ENCODE measurements around the gene SUSD2. TPM values are rescaled to one million over a fixed set of nuclear protein-coding genes. Genes with fewer than 3 reads are reported as not detected.

SUSD2 gene
- polyA plus RNA-seq, 1 experiment, result 5.2 TPM

DNA sequence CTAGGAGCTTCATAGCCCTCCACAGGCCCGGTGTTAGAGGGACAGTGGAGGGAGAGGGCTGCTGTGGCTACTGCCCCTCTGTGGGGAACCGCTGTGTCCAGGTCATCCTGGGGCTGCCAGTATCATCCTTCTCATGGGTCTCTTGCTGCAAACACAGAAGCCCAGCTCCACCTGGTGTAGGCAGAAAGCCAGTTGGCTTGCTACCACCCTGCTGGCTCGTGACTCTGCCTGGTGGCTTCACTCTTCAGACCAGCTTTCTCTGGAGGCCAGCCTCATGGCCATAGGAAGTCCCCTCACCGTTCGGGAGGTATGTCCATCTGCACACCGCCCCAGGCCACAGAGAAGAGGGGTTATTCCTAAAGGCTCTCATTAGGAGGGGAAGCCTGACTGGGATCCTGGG is 19.4 kb upstream of the SUSD2 start:
- TF ChIP-seq, protein P1, sequence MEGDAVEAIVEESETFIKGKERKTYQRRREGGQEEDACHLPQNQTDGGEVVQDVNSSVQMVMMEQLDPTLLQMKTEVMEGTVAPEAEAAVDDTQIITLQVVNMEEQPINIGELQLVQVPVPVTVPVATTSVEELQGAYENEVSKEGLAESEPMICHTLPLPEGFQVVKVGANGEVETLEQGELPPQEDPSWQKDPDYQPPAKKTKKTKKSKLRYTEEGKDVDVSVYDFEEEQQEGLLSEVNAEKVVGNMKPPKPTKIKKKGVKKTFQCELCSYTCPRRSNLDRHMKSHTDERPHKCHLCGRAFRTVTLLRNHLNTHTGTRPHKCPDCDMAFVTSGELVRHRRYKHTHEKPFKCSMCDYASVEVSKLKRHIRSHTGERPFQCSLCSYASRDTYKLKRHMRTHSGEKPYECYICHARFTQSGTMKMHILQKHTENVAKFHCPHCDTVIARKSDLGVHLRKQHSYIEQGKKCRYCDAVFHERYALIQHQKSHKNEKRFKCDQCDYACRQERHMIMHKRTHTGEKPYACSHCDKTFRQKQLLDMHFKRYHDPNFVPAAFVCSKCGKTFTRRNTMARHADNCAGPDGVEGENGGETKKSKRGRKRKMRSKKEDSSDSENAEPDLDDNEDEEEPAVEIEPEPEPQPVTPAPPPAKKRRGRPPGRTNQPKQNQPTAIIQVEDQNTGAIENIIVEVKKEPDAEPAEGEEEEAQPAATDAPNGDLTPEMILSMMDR (IDR thresholded peaks at IDR 0.05; ENCODE audit: insufficient read depth, low read depth, low read length), result no peak
- peaks cover 27% of the 10 kb centered on the region for H3K36me3 ChIP-seq (ENCODE audit: control insufficient read depth, insufficient read depth, low read length)
- ChIA-PET POLR2A (no interaction called here), CTCF (interaction anchor here (1.1 kb wide), 1 partner anchor 13 kb away, joined by 4 read pairs; no protein-coding TSS in a partner anchor)
- DNase-seq (ENCODE audit: low read depth), result no peak
- no peak overlapping the region for H3K4me3 ChIP-seq (ENCODE audit: low read depth, low read length)
- no peaks in the 10 kb centered on the region for H3K27me3 ChIP-seq (ENCODE audit: control insufficient read depth, insufficient read depth, low read length)

DNA sequence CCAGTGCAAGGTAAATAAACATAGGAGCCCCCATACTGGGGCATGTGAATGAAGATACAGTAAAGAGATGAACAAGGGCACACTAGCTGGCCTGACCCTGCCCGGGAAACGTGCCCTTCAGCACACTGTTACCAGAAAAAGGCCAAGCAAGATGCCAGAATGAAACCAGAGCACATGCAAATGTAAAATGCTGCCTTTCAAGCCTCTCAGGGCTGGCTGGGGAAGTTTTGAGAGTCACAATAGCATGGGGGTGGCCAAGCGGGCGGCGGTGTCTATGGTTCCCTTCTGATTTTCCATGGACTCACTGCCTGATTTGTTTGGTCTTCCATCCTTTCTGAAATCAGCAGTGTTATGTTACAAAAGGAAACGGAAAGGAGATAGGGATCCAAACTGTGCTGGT is 18.9 kb upstream of the SUSD2 start:
- DNase-seq (ENCODE audit: low read depth), result no peak
- ChIA-PET CTCF (interaction anchor here (4.8 kb wide), 1 partner anchor 13 kb away, joined by 25 read pairs; no protein-coding TSS in a partner anchor), POLR2A (no interaction called here)
- Histone ChIP-seq H3K36me3 (ENCODE audit: control insufficient read depth, insufficient read depth, low read length) (peaks cover 29% of the 10 kb centered on the region), H3K4me3 (ENCODE audit: low read depth, low read length) (no peak overlapping the region), H3K27me3 (ENCODE audit: control insufficient read depth, insufficient read depth, low read length) (no peaks in the 10 kb centered on the region)
- TF ChIP-seq, protein P1 (IDR thresholded peaks at IDR 0.05; ENCODE audit: insufficient read depth, low read depth, low read length), result no peak

DNA sequence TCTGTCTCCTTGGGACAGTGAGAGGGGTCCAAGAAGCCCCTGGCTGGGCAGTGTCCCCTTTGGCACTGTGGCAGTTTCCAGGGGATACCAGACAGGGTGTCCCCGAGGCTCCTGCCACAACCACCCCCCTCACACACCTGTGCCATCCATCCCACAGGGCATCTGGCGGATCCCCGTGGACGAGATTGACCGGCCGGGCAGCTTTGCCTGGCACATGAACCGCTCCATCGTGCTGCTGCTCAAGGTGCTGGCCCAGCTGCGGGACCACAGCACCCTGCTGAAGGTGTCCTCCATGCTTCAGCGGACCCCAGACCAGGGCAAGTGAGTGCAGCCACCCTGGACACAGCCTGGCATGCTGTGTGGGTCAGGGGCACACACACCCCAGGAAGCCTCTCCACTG is 17.0 kb upstream of the SUSD2 start:
- peaks cover 39% of the 10 kb centered on the region for H3K36me3 ChIP-seq (ENCODE audit: control insufficient read depth, insufficient read depth, low read length)
- POLR2A ChIA-PET, result no interaction called here

DNA sequence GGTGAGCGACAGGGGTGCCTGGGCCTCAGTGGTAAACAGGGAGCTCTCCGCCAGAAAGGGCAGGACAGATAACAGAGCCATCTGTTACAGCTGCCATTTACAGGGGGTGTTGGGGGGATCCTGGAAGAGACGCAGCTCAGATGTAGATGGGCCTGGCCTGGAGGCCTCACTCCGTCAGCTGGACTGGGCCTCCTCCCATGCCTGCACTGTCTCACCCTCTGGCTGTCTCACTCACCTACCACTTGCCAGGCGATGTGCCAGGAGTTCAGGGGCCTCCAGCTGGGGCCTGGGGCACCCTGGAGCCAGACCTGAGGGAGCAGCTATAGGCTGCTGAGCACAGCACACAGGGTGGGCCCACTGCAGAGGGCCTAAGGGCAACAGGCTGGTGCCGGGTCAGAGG is 16.3 kb upstream of the SUSD2 start:
- DNase-seq (ENCODE audit: low read depth), result no peak
- Histone ChIP-seq H3K4me3 (ENCODE audit: low read depth, low read length) (no peak overlapping the region), H3K36me3 (ENCODE audit: control insufficient read depth, insufficient read depth, low read length) (peaks cover 45% of the 10 kb centered on the region), H3K27me3 (ENCODE audit: control insufficient read depth, insufficient read depth, low read length) (no peaks in the 10 kb centered on the region)
- ChIA-PET CTCF (interaction anchor here (1.0 to 8.4 kb wide), 4 partner anchors 9 to 57 kb away, joined by 3 to 66 read pairs (median 14); no protein-coding TSS in a partner anchor), POLR2A (no interaction called here)
- TF ChIP-seq, protein P1 (IDR thresholded peaks at IDR 0.05; ENCODE audit: insufficient read depth, low read depth, low read length), result no peak

More for the DNA sequence above, 17.0 kb upstream of the SUSD2 start:
- H3K27me3 ChIP-seq (ENCODE audit: control insufficient read depth, insufficient read depth, low read length), result no peaks in the 10 kb centered on the region
- TF ChIP-seq, protein P1 (IDR thresholded peaks at IDR 0.05; ENCODE audit: insufficient read depth, low read depth, low read length), result no peak
- CTCF ChIA-PET, result interaction anchor here (4.8 to 8.4 kb wide), 2 partner anchors 8 to 11 kb away, joined by 25 to 66 read pairs; no protein-coding TSS in a partner anchor
- H3K4me3 ChIP-seq (ENCODE audit: low read depth, low read length), result no peak overlapping the region
- DNase-seq (ENCODE audit: low read depth), result no peak

DNA sequence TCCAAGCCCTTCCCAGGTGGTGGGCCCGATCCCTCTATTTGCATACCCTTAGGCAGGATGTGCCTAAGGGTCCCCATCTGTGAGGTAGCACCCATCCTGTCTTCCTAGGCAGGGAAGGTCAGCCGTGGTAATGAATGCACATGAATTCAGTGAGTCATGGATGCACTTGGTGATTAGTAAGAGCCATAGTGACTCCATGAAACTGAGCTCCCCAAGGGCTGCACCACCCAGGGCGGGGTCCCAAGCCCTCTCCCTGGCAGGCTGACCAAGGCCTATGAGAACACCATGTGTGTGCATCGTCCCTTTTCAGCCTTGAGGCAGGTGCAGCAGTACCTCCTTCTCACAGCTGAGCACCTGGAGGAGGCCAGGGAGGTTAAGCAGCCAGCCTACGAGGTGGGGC is 15.6 kb upstream of the SUSD2 start:
- TF ChIP-seq, protein P1 (IDR thresholded peaks at IDR 0.05; ENCODE audit: insufficient read depth, low read depth, low read length), result no peak
- CTCF ChIA-PET, result interaction anchor here (0.9 to 8.4 kb wide), 5 partner anchors 9 to 58 kb away, joined by 3 to 66 read pairs (median 4); no protein-coding TSS in a partner anchor
- H3K27me3 ChIP-seq (ENCODE audit: control insufficient read depth, insufficient read depth, low read length), result no peaks in the 10 kb centered on the region
- no peak overlapping the region for H3K4me3 ChIP-seq (ENCODE audit: low read depth, low read length)
- POLR2A ChIA-PET, result no interaction called here
- peaks cover 45% of the 10 kb centered on the region for H3K36me3 ChIP-seq (ENCODE audit: control insufficient read depth, insufficient read depth, low read length)
- no peak for DNase-seq (ENCODE audit: low read depth)

Measured in BJ (cell line).